ENCODE measurements around the gene PPP1R26.
A peak's percentile ranks its signal among the peaks of the same experiment; 100 is the strongest.
"Not testable (repeated sequence)": the region's sequence is repeated elsewhere in the genome, so short reads cannot be mapped to it uniquely, and the experiment has no call there.

The PPP1R26 gene

GRCh38 chr9:135479469-135480052 lies at the start of gene PPP1R26:
Gene PPP1R26, plus strand, starts transcription at chr9:135479782. Its CDS starts 4,729 bp downstream, at chr9:135484511.
- DNase-seq (ENCODE audit: low read depth in 1 of 2, low spot score in 1 of 2), result no peak

GRCh38 chr9:135437259-135437658 lies 42.3 kb upstream of the PPP1R26 start:
- no peak for DNase-seq (ENCODE audit: low read depth in 1 of 2, low spot score in 1 of 2)

- not testable (repeated sequence) for DNase-seq (ENCODE audit: low read depth in 1 of 2, low spot score in 1 of 2)
These were observed 41.9 kb upstream of the PPP1R26 start for GRCh38 chr9:135437696-135438095.

- DNase-seq (ENCODE audit: low read depth in 1 of 2, low spot score in 1 of 2), result peak in 1 of 2 donors; percentile 12
These were observed 40.9 kb upstream of the PPP1R26 start for GRCh38 chr9:135438581-135439232.

GRCh38 chr9:135439514-135439913 lies 40.1 kb upstream of the PPP1R26 start:
- DNase-seq (ENCODE audit: low read depth in 1 of 2, low spot score in 1 of 2), result not testable (repeated sequence)

GRCh38 chr9:135439916-135440315 lies 39.7 kb upstream of the PPP1R26 start:
- DNase-seq (ENCODE audit: low read depth in 1 of 2, low spot score in 1 of 2), result no peak

GRCh38 chr9:135440620-135441019 lies 39.0 kb upstream of the PPP1R26 start:
- no peak for DNase-seq (ENCODE audit: low read depth in 1 of 2, low spot score in 1 of 2)

GRCh38 chr9:135441105-135442071 lies 38.2 kb upstream of the PPP1R26 start:
- DNase-seq (ENCODE audit: low read depth in 1 of 2, low spot score in 1 of 2), result not testable (repeated sequence)

- DNase-seq (ENCODE audit: low read depth in 1 of 2, low spot score in 1 of 2), result no peak
These were observed 37.5 kb upstream of the PPP1R26 start for GRCh38 chr9:135442075-135442474.

GRCh38 chr9:135443797-135444425 lies 35.7 kb upstream of the PPP1R26 start:
- DNase-seq (ENCODE audit: low read depth in 1 of 2, low spot score in 1 of 2), result no peak

GRCh38 chr9:135447126-135447525 lies 32.5 kb upstream of the PPP1R26 start:
- no peak for DNase-seq (ENCODE audit: low read depth in 1 of 2, low spot score in 1 of 2)

GRCh38 chr9:135448663-135449100 lies 30.9 kb upstream of the PPP1R26 start:
- DNase-seq (ENCODE audit: low read depth in 1 of 2, low spot score in 1 of 2), result no peak

- DNase-seq (ENCODE audit: low read depth in 1 of 2, low spot score in 1 of 2), result not testable (repeated sequence)
These were observed 30.1 kb upstream of the PPP1R26 start for GRCh38 chr9:135449532-135449931.

GRCh38 chr9:135450956-135451355 lies 28.6 kb upstream of the PPP1R26 start:
- no peak for DNase-seq (ENCODE audit: low read depth in 1 of 2, low spot score in 1 of 2)

GRCh38 chr9:135451909-135452308 lies 27.7 kb upstream of the PPP1R26 start:
- DNase-seq (ENCODE audit: low read depth in 1 of 2, low spot score in 1 of 2), result not testable (repeated sequence)

GRCh38 chr9:135454737-135455136 lies 24.8 kb upstream of the PPP1R26 start:
- no peak for DNase-seq (ENCODE audit: low read depth in 1 of 2, low spot score in 1 of 2)

- DNase-seq (ENCODE audit: low read depth in 1 of 2, low spot score in 1 of 2), result no peak
These were observed 24.1 kb upstream of the PPP1R26 start for GRCh38 chr9:135455401-135456030.

- no peak for DNase-seq (ENCODE audit: low read depth in 1 of 2, low spot score in 1 of 2)
These were observed 23.0 kb upstream of the PPP1R26 start for GRCh38 chr9:135456436-135457104.

- DNase-seq (ENCODE audit: low read depth in 1 of 2, low spot score in 1 of 2), result not testable (repeated sequence)
These were observed 21.1 kb upstream of the PPP1R26 start for GRCh38 chr9:135458478-135458877.

GRCh38 chr9:135461936-135462335 lies 17.6 kb upstream of the PPP1R26 start:
- DNase-seq (ENCODE audit: low read depth in 1 of 2, low spot score in 1 of 2), result no peak

Data from stimulated activated CD4-positive, alpha-beta T cell treated with anti-CD3 and anti-CD28 coated beads, Interleukin-15, amount 100 ng/mL, for 1 hour (primary cell).